OCI-LY3 (cell line): Measurements from ENCODE around the gene MACROD1.
A peak's percentile ranks its signal among the peaks of the same experiment; 100 is the strongest.
"Not testable (repeated sequence)": the region's sequence is repeated elsewhere in the genome, so short reads cannot be mapped to it uniquely, and the experiment has no call there.

Source experiments
- H2AFZ ChIP-seq: fragments of 200-600, 300-600 bp; shearing (Covaris generic); 2 replicates; pipeline ENCODE4 v1.6.0; 2014; ENCODE audit warnings: antibody characterized with exemption, low read depth, low read length
- H3K27ac ChIP-seq: fragments of 200-600, 300-600 bp; sonication (generic); 2 replicates; pipeline ENCODE4 v1.5.1; 2014; ENCODE audit warnings: mild to moderate bottlenecking, low read length, moderate library complexity, mixed read lengths
- H3K27me3 ChIP-seq: fragments of 200-600, 300-600 bp; sonication (generic); 2 replicates; pipeline ENCODE4 v1.6.1; 2014; ENCODE audit warnings: low read depth, low read length, mixed read lengths
- H3K36me3 ChIP-seq: fragments of 200-600, 300-600 bp; sonication (generic); replicated peaks from 2 replicates; pipeline ENCODE3; 2014; ENCODE audit warnings: low read depth, low read length, mixed read lengths
- H3K4me1 ChIP-seq: fragments of 300-600, 200-600 bp; sonication (generic); 2 replicates; pipeline ENCODE4 v1.6.1; 2014; ENCODE audit warnings: low read length, mixed read lengths
- H3K4me2 ChIP-seq: fragments of 200-600, 300-600 bp; sonication (generic); 2 replicates; pipeline ENCODE4 v1.6.1; 2014; ENCODE audit warnings: low read length, mixed read lengths
- H3K4me3 ChIP-seq: fragments of 300-600, 200-600 bp; sonication (generic); 2 replicates; pipeline ENCODE4 v1.5.1; 2014; ENCODE audit warnings: antibody characterized with exemption, mild to moderate bottlenecking, low read length, moderate library complexity
- H3K79me2 ChIP-seq: fragments of 300-600, 200-600 bp; shearing (Covaris generic); 2 replicates; pipeline ENCODE4 v1.6.1; 2014; ENCODE audit warnings: mild to moderate bottlenecking, low read length, mixed read lengths
- H3K9ac ChIP-seq: fragments of 300-600, 200-600 bp; shearing (Covaris generic); 2 replicates; pipeline ENCODE4 v1.6.0; 2014; ENCODE audit warnings: mild to moderate bottlenecking, low read length, moderate library complexity
- H3K9me3 ChIP-seq: fragments of 200-600, 300-600 bp; shearing (Covaris generic); 2 replicates; pipeline ENCODE4 v1.6.1; 2014; ENCODE audit warnings: low read length, mixed read lengths; ENCODE audit not compliant: insufficient read depth
- H4K20me1 ChIP-seq: fragments of 200-600, 300-600 bp; sonication (generic); 2 replicates; pipeline ENCODE4 v1.6.1; 2016; ENCODE audit warnings: low read length, mixed read lengths; ENCODE audit not compliant: insufficient read depth
- CTCF ChIP-seq: fragments of 200-600, 300-600 bp; sonication (generic); IDR thresholded peaks from 2 replicates; pipeline ENCODE4 v1.5.1; 2014; ENCODE audit warnings: antibody characterized with exemption, low read length, low read depth
- EZH2phosphoT487 ChIP-seq: fragments of 200-600 bp; shearing (Covaris generic); IDR thresholded peaks from 2 replicates; pipeline ENCODE4 v1.6.1; 2018; ENCODE audit warnings: antibody characterized with exemption, mixed run types, low read depth

MACROD1 gene

GRCh38 chr11:63985812-63986155 is 180.1 kb downstream of the MACROD1 start:
- Histone ChIP-seq H3K9me3 (no peaks in the 10 kb centered on the region), H3K36me3 (peaks cover 15% of the 10 kb centered on the region), H3K4me2 (peak overlapping the region; percentile 95), H3K4me1 (peaks cover 18% of the 10 kb centered on the region), H3K4me3 (peak overlapping the region; percentile 86), H3K27ac (peak overlapping the region; percentile 71), H4K20me1 (peaks cover 15% of the 10 kb centered on the region), H3K9ac (peak overlapping the region; percentile 85), H3K27me3 (no peaks in the 10 kb centered on the region), H2AFZ (peak overlapping the region; percentile 92), H3K79me2 (peaks cover 43% of the 10 kb centered on the region)
- TF ChIP-seq CTCF: no peak
- no peak for TF ChIP-seq EZH2phosphoT487

- Histone ChIP-seq H2AFZ (no peak overlapping the region), H3K27ac (no peak overlapping the region), H3K79me2 (peaks cover 56% of the 10 kb centered on the region), H3K9ac (no peak overlapping the region), H4K20me1 (no peaks in the 10 kb centered on the region), H3K36me3 (peaks cover 22% of the 10 kb centered on the region), H3K27me3 (no peaks in the 10 kb centered on the region), H3K9me3 (no peaks in the 10 kb centered on the region), H3K4me3 (no peak overlapping the region), H3K4me1 (peaks cover 9% of the 10 kb centered on the region), H3K4me2 (no peak overlapping the region)
- TF ChIP-seq EZH2phosphoT487 (no peak), CTCF (no peak)
Measured at GRCh38 chr11:63979426-63979825, 186.5 kb downstream of the MACROD1 start.

GRCh38 chr11:63978551-63979239 is 187.2 kb downstream of the MACROD1 start:
- no peak overlapping the region for H3K27ac ChIP-seq
- H3K79me2 ChIP-seq: peaks cover 57% of the 10 kb centered on the region
- peaks cover 22% of the 10 kb centered on the region for H3K36me3 ChIP-seq
- H3K27me3 ChIP-seq: no peaks in the 10 kb centered on the region
- no peaks in the 10 kb centered on the region for H4K20me1 ChIP-seq
- H2AFZ ChIP-seq: no peak overlapping the region
- TF ChIP-seq EZH2phosphoT487 (no peak), CTCF (no peak)
- peaks cover 9% of the 10 kb centered on the region for H3K4me1 ChIP-seq
- H3K9me3 ChIP-seq: no peaks in the 10 kb centered on the region
- H3K4me3 ChIP-seq: no peak overlapping the region
- H3K9ac ChIP-seq: no peak overlapping the region
- H3K4me2 ChIP-seq: no peak overlapping the region

- Histone ChIP-seq H3K9ac (peak within 1 kb of the TSS; percentile 89), H3K27me3 (no peaks in the 10 kb centered on the region), H3K27ac (peak within 1 kb of the TSS; percentile 66), H2AFZ (peak within 1 kb of the TSS; percentile 25; the same call in 1 of the 2 replicates), H3K79me2 (peaks cover 49% of the 10 kb centered on the region), H3K4me3 (peak within 1 kb of the TSS; percentile 82), H3K36me3 (peaks cover 18% of the 10 kb centered on the region), H3K4me2 (peak within 1 kb of the TSS; percentile 38), H3K9me3 (no peaks in the 10 kb centered on the region), H3K4me1 (peaks cover 13% of the 10 kb centered on the region), H4K20me1 (no peaks in the 10 kb centered on the region)
- TF ChIP-seq EZH2phosphoT487 (no peak), CTCF (no peak)
Measured at GRCh38 chr11:63974259-63975143, 191.4 kb downstream of the MACROD1 start, which contains the start of gene COX8A. Gene COX8A, plus strand, starts transcription at chr11:63974620. Its CDS starts 61 bp downstream, at chr11:63974681.

- not testable (repeated sequence) for H2AFZ ChIP-seq, H3K27me3 ChIP-seq, H3K27ac ChIP-seq, H3K9me3 ChIP-seq, H3K9ac ChIP-seq, H4K20me1 ChIP-seq
- H3K4me2 ChIP-seq: peak overlapping the region; percentile 38
- peaks cover 12% of the 10 kb centered on the region for H3K36me3 ChIP-seq
- H3K4me1 ChIP-seq: peaks cover 13% of the 10 kb centered on the region
- peak overlapping the region; percentile 82 for H3K4me3 ChIP-seq
- peaks cover 43% of the 10 kb centered on the region for H3K79me2 ChIP-seq
Measured at GRCh38 chr11:63973912-63974258, 192.0 kb downstream of the MACROD1 start.
